D721Med (cell line): Measurements from ENCODE around the gene NKAIN4.

ENCODE experiments used
- DNase-seq: peaks from one replicate; pipeline ENCODE4 v3.0.0; 2011; ENCODE audit warnings: low spot score; ENCODE audit not compliant: insufficient read length
- FAIRE-seq: peaks from 2 replicates; lab custom pipeline; 2011; peaks lifted over from hg19 to GRCh38; lab: Jason Lieb, UNC
- CTCF ChIP-seq: IDR thresholded peaks from 2 replicates; pipeline ENCODE4 v1.5.1; 2012; ENCODE audit warnings: mild to moderate bottlenecking, control low read depth; ENCODE audit not compliant: insufficient read depth; ENCODE audit errors: missing control alignments

NKAIN4 gene

GRCh38 chr20:63242736-63243135, 11.5 kb downstream of the NKAIN4 start:
- TF ChIP-seq CTCF, result no peak
- FAIRE-seq (no peak), DNase-seq (no peak)

GRCh38 chr20:63241272-63241671, 13.0 kb downstream of the NKAIN4 start:
- FAIRE-seq (no peak), DNase-seq (no peak)
- TF ChIP-seq CTCF, result no peak

GRCh38 chr20:63240004-63240403, 14.3 kb downstream of the NKAIN4 start:
- no peak for FAIRE-seq
- no peak for DNase-seq
- TF ChIP-seq CTCF, result no peak

GRCh38 chr20:63239431-63239830, 14.8 kb downstream of the NKAIN4 start:
- TF ChIP-seq CTCF, result no peak
- FAIRE-seq (no peak), DNase-seq (no peak)

- FAIRE-seq (no peak), DNase-seq (no peak)
- TF ChIP-seq CTCF, result no peak
Observed at GRCh38 chr20:63238514-63239125, 15.6 kb downstream of the NKAIN4 start.

GRCh38 chr20:63238031-63238430, 16.2 kb downstream of the NKAIN4 start:
- FAIRE-seq, result no peak
- no peak for TF ChIP-seq CTCF
- DNase-seq, result no peak

GRCh38 chr20:63236116-63236837, 18.0 kb downstream of the NKAIN4 start:
- DNase-seq, result no peak
- no peak for TF ChIP-seq CTCF
- FAIRE-seq, result no peak
